HG02973 (cell line): Measurements from ENCODE around the gene THSD4.

Experiments
- ATAC-seq: cut with Tn5 transposase; IDR thresholded peaks from one replicate; pipeline ENCODE4 v1.9.1; 2021; ENCODE audit warnings: moderate library complexity; ENCODE audit not compliant: unreplicated experiment

THSD4 gene

GRCh38 chr15:71097890-71098289, 17.4 kb upstream of the THSD4 start:
- ATAC-seq = no peak

GRCh38 chr15:71098920-71099319, 16.4 kb upstream of the THSD4 start:
- no peak for ATAC-seq

GRCh38 chr15:71103102-71103676, 12.1 kb upstream of the THSD4 start:
- ATAC-seq = peak; percentile 79

- ATAC-seq = no peak
Measured at GRCh38 chr15:71104636-71105035, 10.6 kb upstream of the THSD4 start.

- no peak for ATAC-seq
Measured at GRCh38 chr15:71105444-71105843, 9.8 kb upstream of the THSD4 start.

GRCh38 chr15:71106802-71107500, 8.3 kb upstream of the THSD4 start:
- no peak for ATAC-seq

- no peak for ATAC-seq
Measured at GRCh38 chr15:71107501-71107815, 7.8 kb upstream of the THSD4 start.

GRCh38 chr15:71109130-71109529, 6.1 kb upstream of the THSD4 start:
- ATAC-seq = no peak

GRCh38 chr15:71109905-71110304, 5.4 kb upstream of the THSD4 start:
- no peak for ATAC-seq

GRCh38 chr15:71110405-71111180, 4.7 kb upstream of the THSD4 start:
- no peak for ATAC-seq

- ATAC-seq = no peak
Measured at GRCh38 chr15:71111181-71111565, 4.1 kb upstream of the THSD4 start.

- no peak for ATAC-seq
Measured at GRCh38 chr15:71111950-71112349, 3.3 kb upstream of the THSD4 start.

GRCh38 chr15:71112429-71112828, 2.8 kb upstream of the THSD4 start:
- no peak for ATAC-seq

- no peak for ATAC-seq
Measured at GRCh38 chr15:71114066-71114680, 1.1 kb upstream of the THSD4 start.

- peak; percentile 32 for ATAC-seq
Measured at GRCh38 chr15:71115567-71116351, 488 bp downstream of the THSD4 start.

GRCh38 chr15:71116366-71116765, 1.1 kb downstream of the THSD4 start:
- ATAC-seq = no peak

- no peak for ATAC-seq
Measured at GRCh38 chr15:71116942-71117341, 1.7 kb downstream of the THSD4 start.

- no peak for ATAC-seq
Measured at GRCh38 chr15:71117714-71118305, 2.5 kb downstream of the THSD4 start.

GRCh38 chr15:71118345-71118744, 3.1 kb downstream of the THSD4 start:
- ATAC-seq = no peak

GRCh38 chr15:71118881-71119632, 3.8 kb downstream of the THSD4 start:
- ATAC-seq = no peak
